PC-9 (cell line): Measurements from ENCODE around the gene SLC45A2. TPM values are rescaled to one million over a fixed set of nuclear protein-coding genes. Genes with fewer than 3 reads are reported as not detected.

Source experiments
- BruUV-seq: library from RNA; stranded (reverse); fragments of 400-500 nt; replicated peaks from 2 replicates; lab custom pipeline; 2021; lab: Mats Ljungman, UMichigan
- CTCF ChIA-PET: fragments of 300-600 bp; sonication (Branson Sonifier 250); formaldehyde crosslinking; loops from one replicate; lab custom pipeline; 2022; ENCODE audit warnings: antibody characterized with exemption; lab: Charles Lee
- POLR2A ChIA-PET: fragments of 300-600 bp; sonication (Branson Sonifier 250); formaldehyde crosslinking; loops from one replicate; lab custom pipeline; 2022; ENCODE audit warnings: antibody characterized with exemption; ENCODE audit not compliant: unreplicated experiment; lab: Charles Lee
- DNase-seq, 2 experiments: peaks; one replicate each; pipeline versions ENCODE4 v3.0.0 to v3.0.0-alpha.2; 2015 to 2022; ENCODE audit warnings: mixed read lengths in 1 of 2
- H2AFZ ChIP-seq: fragments of 200-600 bp; sonication (generic); 2 replicates; pipeline ENCODE4 v1.8.1; 2017; ENCODE audit warnings: antibody characterized with exemption
- H3F3A ChIP-seq: fragments of 200-600 bp; sonication (generic); 2 replicates; pipeline ENCODE4 v1.8.1; 2017; ENCODE audit warnings: antibody characterized with exemption, mild to moderate bottlenecking, low read depth; ENCODE audit not compliant: insufficient read depth
- H3K27ac ChIP-seq: fragments of 200-600 bp; sonication (generic); 2 replicates; pipeline ENCODE4 v1.6.1; 2016; ENCODE audit warnings: mixed run types
- H3K27me3 ChIP-seq: fragments of 200-600 bp; sonication (generic); 2 replicates; pipeline ENCODE4 v1.6.1; 2016; ENCODE audit warnings: low read depth, mixed run types; ENCODE audit not compliant: insufficient read depth
- H3K36me3 ChIP-seq: fragments of 200-600 bp; sonication (generic); 2 replicates; pipeline ENCODE4 v1.6.1; 2016; ENCODE audit warnings: low read depth, mixed run types
- H3K4me1 ChIP-seq: fragments of 200-600 bp; sonication (generic); replicated peaks from 2 replicates; pipeline ENCODE4 v1.6.1; 2016; ENCODE audit warnings: mixed run types; ENCODE audit not compliant: insufficient read depth
- H3K4me2 ChIP-seq: fragments of 200-600 bp; sonication (generic); 2 replicates; pipeline ENCODE4 v1.6.1; 2017; ENCODE audit warnings: mixed run types
- H3K4me3 ChIP-seq: fragments of 200-600 bp; sonication (generic); 2 replicates; pipeline ENCODE4 v1.6.1; 2016; ENCODE audit warnings: mixed run types
- H3K79me2 ChIP-seq: fragments of 200-600 bp; sonication (generic); 2 replicates; pipeline ENCODE4 v1.6.1; 2017; ENCODE audit warnings: low read depth, mixed run types
- H3K9me2 ChIP-seq: fragments of 200-600 bp; sonication (generic); 2 replicates; pipeline ENCODE4 v1.8.1; 2017; ENCODE audit warnings: mild to moderate bottlenecking; ENCODE audit not compliant: insufficient read depth
- H3K9me3 ChIP-seq: fragments of 200-600 bp; sonication (generic); 2 replicates; pipeline ENCODE4 v1.8.1; 2016; ENCODE audit warnings: low read depth; ENCODE audit not compliant: insufficient read depth
- H4K20me1 ChIP-seq: fragments of 200-600 bp; sonication (generic); 2 replicates; pipeline ENCODE4 v1.8.1; 2017; ENCODE audit not compliant: insufficient read depth
- EZH2 ChIP-seq: fragments of 200-600 bp; sonication (generic); IDR thresholded peaks from 2 replicates; pipeline ENCODE4 v1.8.0; 2017; ENCODE audit warnings: antibody characterized with exemption, low read depth
- intact Hi-C: fragments of 100-400 bp; cut with micrococcal nuclease; formaldehyde crosslinking; loops from one replicate; pipeline ENCODE4 v1.10.0; 2022; ENCODE audit not compliant: unreplicated experiment
- total RNA-seq: library from RNA; stranded (reverse); gene quantifications from 2 replicates; pipeline ENCODE4 v1.2.3, GENCODE V29; 2021
- TF ChIP-seq, protein P1 (sequence below): fragments of 200-600 bp; sonication (generic); conservative IDR thresholded peaks from 2 replicates; pipeline ENCODE4 v1.6.1; 2017; ENCODE audit warnings: mixed run types, antibody characterized with exemption, mild to moderate bottlenecking, moderate library complexity

The SLC45A2 gene
- total RNA-seq, 1 experiment from 2014 or later = 0.33 TPM

DNA sequence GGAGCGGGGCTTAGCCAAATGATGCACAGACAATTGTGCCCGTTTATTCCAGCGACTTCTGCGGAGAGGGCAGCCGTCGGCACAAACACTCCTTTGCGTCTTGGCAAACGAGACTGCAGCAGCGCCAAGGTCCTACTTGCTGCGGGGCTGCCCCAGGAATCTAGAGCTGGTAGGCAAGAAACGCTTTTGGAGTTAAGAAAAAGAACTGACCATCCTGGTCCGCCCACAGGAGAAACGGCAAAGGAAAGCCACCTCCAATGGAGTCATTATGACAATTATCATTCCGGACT, 46.0 kb downstream of the SLC45A2 start:
- no peaks in the 10 kb centered on the region for H3K9me3 ChIP-seq
- H3F3A ChIP-seq = peaks cover 5% of the 10 kb centered on the region
- H3K36me3 ChIP-seq = no peaks in the 10 kb centered on the region
- intact Hi-C loops = loop anchor here (10.0 kb wide), 2 partner anchors 204 to 384 kb away; no protein-coding TSS in a partner anchor
- H3K4me2 ChIP-seq = no peak overlapping the region
- ChIA-PET CTCF (interaction anchor here (0.6 kb wide), 1 partner anchor 469 kb away, joined by 9 read pairs; no protein-coding TSS in a partner anchor), POLR2A (no interaction called here)
- no peak overlapping the region for H3K27ac ChIP-seq
- TF ChIP-seq, protein P1, sequence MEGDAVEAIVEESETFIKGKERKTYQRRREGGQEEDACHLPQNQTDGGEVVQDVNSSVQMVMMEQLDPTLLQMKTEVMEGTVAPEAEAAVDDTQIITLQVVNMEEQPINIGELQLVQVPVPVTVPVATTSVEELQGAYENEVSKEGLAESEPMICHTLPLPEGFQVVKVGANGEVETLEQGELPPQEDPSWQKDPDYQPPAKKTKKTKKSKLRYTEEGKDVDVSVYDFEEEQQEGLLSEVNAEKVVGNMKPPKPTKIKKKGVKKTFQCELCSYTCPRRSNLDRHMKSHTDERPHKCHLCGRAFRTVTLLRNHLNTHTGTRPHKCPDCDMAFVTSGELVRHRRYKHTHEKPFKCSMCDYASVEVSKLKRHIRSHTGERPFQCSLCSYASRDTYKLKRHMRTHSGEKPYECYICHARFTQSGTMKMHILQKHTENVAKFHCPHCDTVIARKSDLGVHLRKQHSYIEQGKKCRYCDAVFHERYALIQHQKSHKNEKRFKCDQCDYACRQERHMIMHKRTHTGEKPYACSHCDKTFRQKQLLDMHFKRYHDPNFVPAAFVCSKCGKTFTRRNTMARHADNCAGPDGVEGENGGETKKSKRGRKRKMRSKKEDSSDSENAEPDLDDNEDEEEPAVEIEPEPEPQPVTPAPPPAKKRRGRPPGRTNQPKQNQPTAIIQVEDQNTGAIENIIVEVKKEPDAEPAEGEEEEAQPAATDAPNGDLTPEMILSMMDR = no peak
- TF ChIP-seq EZH2 = no peak
- peaks cover 12% of the 10 kb centered on the region for H3K4me1 ChIP-seq
- H3K27me3 ChIP-seq = no peaks in the 10 kb centered on the region
- no peak overlapping the region for H2AFZ ChIP-seq
- DNase-seq = no peak
- BruUV-seq = no TSS peak
- H3K4me3 ChIP-seq = no peak overlapping the region
- H3K79me2 ChIP-seq = no peaks in the 10 kb centered on the region
- H4K20me1 ChIP-seq = no peaks in the 10 kb centered on the region
- H3K9me2 ChIP-seq = no peaks in the 10 kb centered on the region

DNA sequence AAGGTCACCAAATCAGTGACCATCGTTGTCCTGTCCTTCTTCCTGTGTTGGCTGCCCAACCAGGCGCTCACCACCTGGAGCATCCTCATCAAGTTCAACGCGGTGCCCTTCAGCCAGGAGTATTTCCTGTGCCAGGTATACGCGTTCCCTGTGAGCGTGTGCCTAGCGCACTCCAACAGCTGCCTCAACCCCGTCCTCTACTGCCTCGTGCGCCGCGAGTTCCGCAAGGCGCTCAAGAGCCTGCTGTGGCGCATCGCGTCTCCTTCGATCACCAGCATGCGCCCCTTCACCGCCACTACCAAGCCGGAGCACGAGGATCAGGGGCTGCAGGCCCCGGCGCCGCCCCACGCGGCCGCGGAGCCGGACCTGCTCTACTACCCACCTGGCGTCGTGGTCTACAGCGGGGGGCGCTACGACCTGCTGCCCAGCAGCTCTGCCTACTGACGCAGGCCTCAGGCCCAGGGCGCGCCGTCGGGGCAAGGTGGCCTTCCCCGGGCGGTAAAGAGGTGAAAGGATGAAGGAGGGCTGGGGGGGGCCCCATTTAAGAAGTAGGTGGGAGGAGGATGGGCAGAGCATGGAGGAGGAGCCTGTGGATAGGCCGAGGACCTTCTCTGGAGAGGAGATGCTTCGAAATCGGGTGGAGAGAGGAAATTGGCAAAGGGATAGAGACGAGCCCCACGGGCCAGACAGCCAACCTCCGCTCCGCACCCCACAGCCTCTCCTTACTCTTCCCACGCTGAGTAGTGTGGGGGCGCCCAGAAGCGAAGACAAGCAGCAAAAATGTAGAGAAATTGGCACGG, 46.6 kb downstream of the SLC45A2 start:
- Histone ChIP-seq H3K27ac (no peak overlapping the region), H3K27me3 (no peaks in the 10 kb centered on the region), H4K20me1 (no peaks in the 10 kb centered on the region), H2AFZ (no peak overlapping the region), H3K4me1 (peaks cover 14% of the 10 kb centered on the region), H3K79me2 (no peaks in the 10 kb centered on the region), H3K4me2 (no peak overlapping the region), H3K36me3 (no peaks in the 10 kb centered on the region), H3K4me3 (no peak overlapping the region), H3F3A (peaks cover 5% of the 10 kb centered on the region), H3K9me3 (peaks cover 5% of the 10 kb centered on the region; the same call in 1 of the 2 replicates), H3K9me2 (no peaks in the 10 kb centered on the region)
- ChIA-PET POLR2A (no interaction called here), CTCF (interaction anchor here (0.6 kb wide), 1 partner anchor 469 kb away, joined by 9 read pairs; no protein-coding TSS in a partner anchor)
- TF ChIP-seq EZH2 = no peak
- TF ChIP-seq, protein P1 = no peak
- DNase-seq = no peak
- intact Hi-C loops = loop anchor here (10.0 kb wide), 2 partner anchors 203 to 383 kb away; no protein-coding TSS in a partner anchor
- no TSS peak for BruUV-seq

DNA sequence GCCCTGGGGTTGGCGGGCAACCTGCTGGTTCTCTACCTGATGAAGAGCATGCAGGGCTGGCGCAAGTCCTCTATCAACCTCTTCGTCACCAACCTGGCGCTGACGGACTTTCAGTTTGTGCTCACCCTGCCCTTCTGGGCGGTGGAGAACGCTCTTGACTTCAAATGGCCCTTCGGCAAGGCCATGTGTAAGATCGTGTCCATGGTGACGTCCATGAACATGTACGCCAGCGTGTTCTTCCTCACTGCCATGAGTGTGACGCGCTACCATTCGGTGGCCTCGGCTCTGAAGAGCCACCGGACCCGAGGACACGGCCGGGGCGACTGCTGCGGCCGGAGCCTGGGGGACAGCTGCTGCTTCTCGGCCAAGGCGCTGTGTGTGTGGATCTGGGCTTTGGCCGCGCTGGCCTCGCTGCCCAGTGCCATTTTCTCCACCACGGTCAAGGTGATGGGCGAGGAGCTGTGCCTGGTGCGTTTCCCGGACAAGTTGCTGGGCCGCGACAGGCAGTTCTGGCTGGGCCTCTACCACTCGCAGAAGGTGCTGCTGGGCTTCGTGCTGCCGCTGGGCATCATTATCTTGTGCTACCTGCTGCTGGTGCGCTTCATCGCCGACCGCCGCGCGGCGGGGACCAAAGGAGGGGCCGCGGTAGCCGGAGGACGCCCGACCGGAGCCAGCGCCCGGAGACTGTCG, 47.3 kb downstream of the SLC45A2 start:
- no peaks in the 10 kb centered on the region for H3K36me3 ChIP-seq
- TF ChIP-seq, protein P1 = no peak
- no peak for TF ChIP-seq EZH2
- DNase-seq = no peak

More for the DNA sequence above, 47.3 kb downstream of the SLC45A2 start:
- no peak overlapping the region for H2AFZ ChIP-seq
- H3K9me3 ChIP-seq = peaks cover 6% of the 10 kb centered on the region; the same call in 1 of the 2 replicates
- H3K4me1 ChIP-seq = peaks cover 14% of the 10 kb centered on the region
- H3K4me2 ChIP-seq = no peak overlapping the region
- H3K79me2 ChIP-seq = no peaks in the 10 kb centered on the region
- intact Hi-C loops = loop anchor here (10.0 kb wide), 2 partner anchors 202 to 382 kb away; no protein-coding TSS in a partner anchor
- peaks cover 5% of the 10 kb centered on the region for H3F3A ChIP-seq
- BruUV-seq = no TSS peak
- CTCF ChIA-PET = no interaction called here
- H4K20me1 ChIP-seq = no peaks in the 10 kb centered on the region
- no peak overlapping the region for H3K4me3 ChIP-seq
- H3K27me3 ChIP-seq = no peaks in the 10 kb centered on the region
- POLR2A ChIA-PET = no interaction called here
- H3K9me2 ChIP-seq = no peaks in the 10 kb centered on the region
- H3K27ac ChIP-seq = no peak overlapping the region
